GM12873 (cell line): ENCODE data around the gene VAC14.

Experiments
- CTCF ChIP-seq: IDR thresholded peaks from 2 replicates; pipeline ENCODE4 v1.5.1; 2012; ENCODE audit warnings: low read depth, mild to moderate bottlenecking, moderate library complexity, low read length, control low read depth; ENCODE audit not compliant: insufficient read depth; ENCODE audit errors: missing control alignments

The VAC14 gene

GRCh38 chr16:70703835-70704381 lies 97.0 kb downstream of the VAC14 start:
- TF ChIP-seq CTCF, result no peak

GRCh38 chr16:70703041-70703834 lies 97.7 kb downstream of the VAC14 start:
- TF ChIP-seq CTCF, result no peak

- TF ChIP-seq CTCF, result no peak
These were observed 98.3 kb downstream of the VAC14 start for GRCh38 chr16:70702624-70703023.

GRCh38 chr16:70701998-70702397 lies 99.0 kb downstream of the VAC14 start:
- no peak for TF ChIP-seq CTCF

GRCh38 chr16:70701596-70701995 lies 99.4 kb downstream of the VAC14 start:
- no peak for TF ChIP-seq CTCF

GRCh38 chr16:70701036-70701435 lies 99.9 kb downstream of the VAC14 start:
- no peak for TF ChIP-seq CTCF

GRCh38 chr16:70700101-70701020 lies 100.6 kb downstream of the VAC14 start:
- TF ChIP-seq CTCF, result no peak
